Right atrium auricular region (tissue), 2 donors: Measurements from ENCODE around the gene FOXM1. TPM values are rescaled to one million over a fixed set of nuclear protein-coding genes. Genes with fewer than 3 reads are reported as not detected.
A peak's percentile ranks its signal among the peaks of the same experiment; 100 is the strongest.

ENCODE experiments used
- DNase-seq: peaks from one replicate; pipeline ENCODE4 v3.0.0-alpha.2; 2019; ENCODE audit warnings: low spot score
- H3K27ac ChIP-seq, 2 donors: fragments of 200-600 bp; sonication (generic); 1 replicate in 1 of 2; 2 replicates in 1 of 2; pipeline ENCODE4 v1.5.1; 2016 to 2019
- H3K27me3 ChIP-seq, 2 donors: fragments of 200-600 bp; sonication (generic); one replicate each; pipeline versions ENCODE4 v1.5.1 to v1.6.0; 2017 to 2019
- H3K36me3 ChIP-seq: fragments of 200-600 bp; sonication (generic); one replicate; pipeline ENCODE4 v1.5.1; 2016
- H3K4me1 ChIP-seq, 2 donors: fragments of 200-600 bp; sonication (generic); one replicate each; pipeline versions ENCODE4 v1.5.1 to v1.6.0; 2017 to 2019
- H3K4me3 ChIP-seq, 2 donors: fragments of 200-600 bp; sonication (generic); 1 replicate in 1 of 2; 2 replicates in 1 of 2; pipeline ENCODE4 v1.5.1; 2017 to 2019; ENCODE audit warnings: mild to moderate bottlenecking in 1 of 2, moderate library complexity in 1 of 2
- H3K9me3 ChIP-seq, 2 donors: fragments of 200-600 bp; sonication (generic); one replicate each; pipeline ENCODE4 v1.5.1; 2019
- total RNA-seq, 2 donors: library from RNA; depleted of rRNA; stranded (reverse); fragments of >200 nt; gene quantifications; one replicate each; pipeline ENCODE4 v1.1.0, GENCODE V29; 2016
- TF ChIP-seq, protein P1 (sequence below), 2 donors: fragments of 200-600 bp; sonication (generic); IDR thresholded peaks; one replicate each; pipeline ENCODE4 v1.5.1; 2019; ENCODE audit warnings: antibody characterized with exemption in 2 of 2

The FOXM1 gene
- total RNA-seq, 2 donors from 2014 or later: 0.16 to 4.1 TPM

DNA sequence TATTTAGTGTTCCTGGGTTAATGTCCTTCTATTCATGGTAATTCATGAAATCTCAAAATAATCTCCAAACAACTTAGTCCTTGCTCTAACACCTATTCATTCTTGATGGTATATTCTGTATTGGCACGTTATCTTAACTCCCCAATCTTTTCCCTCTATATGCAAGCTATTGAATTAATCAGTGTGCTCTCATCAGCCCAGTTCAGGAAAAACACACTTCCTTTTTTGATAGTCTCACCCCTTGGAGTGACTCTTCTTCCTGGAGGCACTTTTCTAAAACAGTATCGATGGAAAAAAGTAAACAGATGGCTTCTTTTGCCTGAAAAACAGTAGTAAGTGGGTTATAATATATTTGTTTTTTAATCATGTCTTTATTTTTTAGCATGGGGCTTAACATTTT lies 42.3 kb upstream of the FOXM1 start:
- Histone ChIP-seq H3K4me3 (no peak overlapping the region), H3K9me3 (no peaks in the 10 kb centered on the region), H3K27me3 (no peaks in the 10 kb centered on the region), H3K27ac (no peak overlapping the region), H3K4me1 (no peaks in the 10 kb centered on the region), H3K36me3 (peaks cover 53% of the 10 kb centered on the region)
- no peak for DNase-seq
- TF ChIP-seq, protein P1, sequence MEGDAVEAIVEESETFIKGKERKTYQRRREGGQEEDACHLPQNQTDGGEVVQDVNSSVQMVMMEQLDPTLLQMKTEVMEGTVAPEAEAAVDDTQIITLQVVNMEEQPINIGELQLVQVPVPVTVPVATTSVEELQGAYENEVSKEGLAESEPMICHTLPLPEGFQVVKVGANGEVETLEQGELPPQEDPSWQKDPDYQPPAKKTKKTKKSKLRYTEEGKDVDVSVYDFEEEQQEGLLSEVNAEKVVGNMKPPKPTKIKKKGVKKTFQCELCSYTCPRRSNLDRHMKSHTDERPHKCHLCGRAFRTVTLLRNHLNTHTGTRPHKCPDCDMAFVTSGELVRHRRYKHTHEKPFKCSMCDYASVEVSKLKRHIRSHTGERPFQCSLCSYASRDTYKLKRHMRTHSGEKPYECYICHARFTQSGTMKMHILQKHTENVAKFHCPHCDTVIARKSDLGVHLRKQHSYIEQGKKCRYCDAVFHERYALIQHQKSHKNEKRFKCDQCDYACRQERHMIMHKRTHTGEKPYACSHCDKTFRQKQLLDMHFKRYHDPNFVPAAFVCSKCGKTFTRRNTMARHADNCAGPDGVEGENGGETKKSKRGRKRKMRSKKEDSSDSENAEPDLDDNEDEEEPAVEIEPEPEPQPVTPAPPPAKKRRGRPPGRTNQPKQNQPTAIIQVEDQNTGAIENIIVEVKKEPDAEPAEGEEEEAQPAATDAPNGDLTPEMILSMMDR (IDR thresholded peaks at IDR 0.05): no peak

- no peak overlapping the region for H3K27ac ChIP-seq
- no peaks in the 10 kb centered on the region for H3K27me3 ChIP-seq
- no peak for DNase-seq
- TF ChIP-seq, protein P1 (IDR thresholded peaks at IDR 0.05): no peak
- H3K4me3 ChIP-seq: no peak overlapping the region
- H3K36me3 ChIP-seq: peaks cover 41% of the 10 kb centered on the region
- H3K4me1 ChIP-seq: no peaks in the 10 kb centered on the region
- no peaks in the 10 kb centered on the region for H3K9me3 ChIP-seq
These were observed 35.2 kb upstream of the FOXM1 start for GRCh38 chr12:2912216-2912575.

DNA sequence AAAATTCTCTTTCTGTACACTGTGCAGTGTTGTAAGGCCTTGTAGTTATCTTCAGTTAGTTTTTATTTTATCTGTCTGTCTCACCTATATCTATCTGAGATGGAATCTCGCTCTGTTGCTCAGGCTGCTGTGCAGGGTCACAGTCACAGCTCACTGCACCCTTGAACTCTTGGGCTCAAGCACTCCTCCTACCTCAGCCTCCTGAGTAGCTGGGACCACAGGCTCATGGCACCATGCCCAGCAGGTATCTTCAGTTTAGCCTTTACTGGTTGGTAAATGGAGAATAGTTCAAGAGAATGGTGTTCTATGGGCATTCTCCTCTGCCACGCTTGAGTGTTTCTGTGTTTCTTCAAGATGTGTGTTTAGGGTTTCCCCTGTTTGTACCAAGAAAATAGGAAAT lies 27.3 kb upstream of the FOXM1 start:
- Histone ChIP-seq H3K27ac (no peak overlapping the region), H3K36me3 (peaks cover 4% of the 10 kb centered on the region), H3K27me3 (no peaks in the 10 kb centered on the region), H3K4me1 (peaks cover 0 to 8% of the 10 kb centered on the region in 2 donors), H3K4me3 (no peak overlapping the region), H3K9me3 (no peaks in the 10 kb centered on the region)
- no peak for DNase-seq
- TF ChIP-seq, protein P1 (IDR thresholded peaks at IDR 0.05): no peak

DNA sequence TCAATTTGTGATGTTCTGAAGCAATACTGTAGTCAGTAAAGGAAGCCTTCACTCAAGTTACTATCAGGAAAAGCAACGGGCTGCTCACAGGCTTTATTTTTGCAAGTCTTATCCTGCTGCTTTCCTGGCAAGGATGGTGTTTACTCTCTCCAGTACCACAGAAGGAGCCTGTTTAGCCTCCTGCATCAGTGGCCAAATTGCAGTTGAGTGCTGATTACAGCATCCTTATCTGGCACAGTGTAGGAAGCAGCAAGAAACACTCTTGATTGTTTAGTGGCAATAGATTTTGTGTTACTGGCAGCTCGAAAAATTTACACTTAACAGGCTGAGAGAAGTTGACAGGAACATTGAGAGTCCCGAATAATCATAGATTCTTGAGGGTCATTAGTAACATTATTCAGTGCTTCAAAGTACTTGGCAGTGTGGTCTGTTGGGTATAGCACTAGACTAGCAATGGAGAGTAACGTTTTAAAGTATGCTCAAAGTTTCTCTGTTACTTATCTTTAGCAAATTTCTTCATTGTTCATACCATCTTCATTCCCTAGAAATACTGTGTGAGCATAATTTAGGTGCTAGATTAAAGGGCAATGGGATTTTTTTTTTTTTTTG lies 25.4 kb upstream of the FOXM1 start:
- no peaks in the 10 kb centered on the region for H3K36me3 ChIP-seq
- H3K27me3 ChIP-seq: no peaks in the 10 kb centered on the region
- no peaks in the 10 kb centered on the region for H3K9me3 ChIP-seq
- peak overlapping the region; percentile 20 to 46 for H3K27ac ChIP-seq
- H3K4me3 ChIP-seq: no peak overlapping the region
- no peak for DNase-seq
- TF ChIP-seq, protein P1 (IDR thresholded peaks at IDR 0.05): no peak
- peaks cover 0 to 8% of the 10 kb centered on the region in 2 donors for H3K4me1 ChIP-seq

DNA sequence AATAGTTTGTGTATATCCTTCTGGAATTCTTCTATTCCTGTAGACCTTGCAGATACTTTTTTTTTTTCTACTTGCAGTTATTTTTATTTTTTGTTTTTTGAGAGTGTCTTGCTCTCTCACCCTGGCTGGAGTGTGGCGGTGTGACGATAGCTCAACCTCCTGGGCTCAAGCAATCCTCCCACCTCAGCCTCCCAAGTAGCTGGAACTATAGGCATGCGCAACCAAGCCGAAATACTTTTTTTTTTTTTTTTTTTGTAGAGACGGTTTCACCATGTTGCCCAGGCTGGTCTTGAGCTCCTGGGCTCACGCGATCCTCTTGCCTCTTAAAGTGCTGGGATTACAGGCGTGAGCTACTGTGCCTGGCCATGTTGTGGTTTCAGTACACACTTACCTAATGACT lies 23.7 kb upstream of the FOXM1 start:
- no peak for DNase-seq
- Histone ChIP-seq H3K4me1 (peaks cover 0 to 17% of the 10 kb centered on the region in 2 donors), H3K9me3 (no peaks in the 10 kb centered on the region), H3K4me3 (no peak overlapping the region), H3K36me3 (no peaks in the 10 kb centered on the region), H3K27me3 (no peaks in the 10 kb centered on the region), H3K27ac (no peak overlapping the region)
- TF ChIP-seq, protein P1 (IDR thresholded peaks at IDR 0.05): no peak

DNA sequence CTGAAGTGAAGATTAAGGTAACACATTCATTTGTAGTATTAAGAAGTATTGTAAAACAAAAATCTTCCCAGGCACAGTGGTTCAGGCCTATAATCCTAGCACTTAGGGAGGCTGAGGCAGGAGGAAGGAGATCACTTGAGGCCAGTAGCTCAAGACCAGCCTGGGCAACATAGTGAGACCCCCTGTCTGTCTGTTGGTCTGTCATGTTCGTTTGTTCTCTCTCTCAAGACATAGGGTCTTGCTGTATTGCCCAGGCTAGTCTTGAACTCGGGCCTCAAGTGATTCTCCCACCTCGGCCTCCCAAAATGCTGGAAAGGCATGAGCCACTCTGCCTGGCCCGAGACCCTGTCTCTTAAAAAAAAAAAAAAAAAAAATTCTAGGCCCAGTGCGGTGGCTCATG lies 20.4 kb upstream of the FOXM1 start:
- H3K4me1 ChIP-seq: peaks cover 0 to 31% of the 10 kb centered on the region in 2 donors

More for the DNA sequence above, 20.4 kb upstream of the FOXM1 start:
- no peak overlapping the region for H3K27ac ChIP-seq
- H3K27me3 ChIP-seq: no peaks in the 10 kb centered on the region
- no peak overlapping the region for H3K4me3 ChIP-seq
- no peaks in the 10 kb centered on the region for H3K9me3 ChIP-seq
- TF ChIP-seq, protein P1 (IDR thresholded peaks at IDR 0.05): no peak
- no peaks in the 10 kb centered on the region for H3K36me3 ChIP-seq
- DNase-seq: no peak
